UCSD-AML1 (cell line): ENCODE results near the gene INSYN2B.
"Not testable (repeated sequence)": the region's sequence is repeated elsewhere in the genome, so short reads cannot be mapped to it uniquely, and the experiment has no call there.

Experiments used
- DNase-seq: peaks from one replicate; lab custom pipeline; 2025; ENCODE audit not compliant: unreplicated experiment; lab: John Stamatoyannopoulos, UW

Gene INSYN2B

GRCh38 chr5:169860585-169860984, 119.7 kb downstream of the INSYN2B start:
- DNase-seq = no peak

- no peak for DNase-seq
Observed at GRCh38 chr5:169856571-169856970, 123.7 kb downstream of the INSYN2B start.

- no peak for DNase-seq
Observed at GRCh38 chr5:169851321-169851850, 128.9 kb downstream of the INSYN2B start.

- DNase-seq = no peak
Observed at GRCh38 chr5:169850409-169850808, 129.9 kb downstream of the INSYN2B start.

DNA sequence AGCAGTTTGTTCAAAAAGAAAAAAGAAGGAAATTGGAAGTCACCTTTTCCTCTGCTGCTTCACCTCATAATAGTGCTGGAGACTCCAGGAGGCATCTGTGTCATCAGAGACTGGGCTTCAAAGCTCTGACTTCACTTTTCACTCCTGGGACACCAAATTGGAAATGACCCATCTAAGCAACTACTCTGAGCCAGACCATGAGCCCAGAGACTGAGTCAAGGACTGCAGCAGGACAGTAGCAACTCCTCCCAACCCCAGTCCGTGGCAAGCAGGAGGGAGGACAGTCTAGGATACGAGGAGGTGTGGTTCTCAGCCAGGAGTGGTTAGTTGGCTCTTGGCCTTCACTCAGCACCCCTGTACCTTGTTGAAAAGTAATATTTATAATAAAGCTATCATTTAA, 131.5 kb downstream of the INSYN2B start:
- no peak for DNase-seq

DNA sequence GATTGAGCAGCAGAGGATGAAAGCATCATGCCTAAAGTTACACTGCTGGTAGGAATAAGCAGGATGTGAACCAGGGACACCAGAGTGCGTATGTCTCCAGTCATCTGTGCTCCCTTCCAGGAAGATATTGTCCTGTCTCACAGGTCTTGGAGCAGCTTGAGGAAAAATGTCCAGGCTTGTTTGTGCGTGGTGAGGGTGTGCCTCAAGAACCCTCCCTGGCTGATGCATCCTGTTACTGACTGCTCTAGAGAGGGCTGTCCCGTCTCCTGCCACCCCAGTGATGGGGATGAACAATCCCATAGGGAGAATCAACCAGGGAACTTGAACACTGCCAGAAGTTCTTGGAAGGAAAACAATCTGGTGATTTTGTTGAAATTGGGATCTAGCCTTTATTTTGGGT, 132.0 kb downstream of the INSYN2B start:
- DNase-seq = no peak

DNA sequence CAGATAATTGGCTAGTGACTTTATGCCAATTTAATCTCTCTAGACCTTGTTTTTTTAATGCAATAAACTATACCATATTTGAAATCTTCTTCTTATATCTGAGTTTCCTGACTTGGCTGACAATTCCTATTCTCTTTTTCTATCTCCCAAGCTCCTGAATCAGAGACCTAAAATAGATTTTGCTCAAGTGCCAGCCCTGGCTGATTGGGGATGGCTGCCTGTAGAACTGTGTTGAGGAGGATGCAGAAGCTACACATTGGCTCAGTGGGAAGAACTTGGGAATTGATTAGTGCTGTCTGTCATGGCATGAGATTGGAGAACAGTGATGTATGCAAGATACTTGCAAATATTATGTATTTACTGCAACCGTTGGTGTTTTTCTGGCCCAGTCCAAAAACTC, 132.8 kb downstream of the INSYN2B start:
- DNase-seq = no peak

GRCh38 chr5:169842699-169843098, 137.6 kb downstream of the INSYN2B start:
- DNase-seq = no peak

DNA sequence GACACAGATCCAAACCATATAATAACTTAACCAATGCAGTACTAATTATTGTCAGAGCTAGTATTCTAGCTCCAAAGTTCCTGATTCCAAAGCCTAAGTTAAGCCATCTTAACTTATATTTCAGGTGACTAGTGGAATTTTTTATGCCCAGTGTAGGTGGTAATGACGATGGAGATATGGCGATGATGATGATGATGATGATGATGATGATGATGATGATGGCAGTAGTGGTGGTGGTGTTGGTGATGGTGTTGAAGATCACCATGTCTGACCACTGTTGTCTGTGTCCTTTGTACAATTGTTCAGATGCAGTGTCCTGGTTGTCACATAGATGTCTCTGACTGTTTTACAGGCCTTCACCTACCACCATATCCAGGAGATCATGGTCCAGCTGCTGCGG, 139.9 kb downstream of the INSYN2B start:
- DNase-seq = no peak

- no peak for DNase-seq
Observed at GRCh38 chr5:169838688-169839087, 141.6 kb downstream of the INSYN2B start.

DNA sequence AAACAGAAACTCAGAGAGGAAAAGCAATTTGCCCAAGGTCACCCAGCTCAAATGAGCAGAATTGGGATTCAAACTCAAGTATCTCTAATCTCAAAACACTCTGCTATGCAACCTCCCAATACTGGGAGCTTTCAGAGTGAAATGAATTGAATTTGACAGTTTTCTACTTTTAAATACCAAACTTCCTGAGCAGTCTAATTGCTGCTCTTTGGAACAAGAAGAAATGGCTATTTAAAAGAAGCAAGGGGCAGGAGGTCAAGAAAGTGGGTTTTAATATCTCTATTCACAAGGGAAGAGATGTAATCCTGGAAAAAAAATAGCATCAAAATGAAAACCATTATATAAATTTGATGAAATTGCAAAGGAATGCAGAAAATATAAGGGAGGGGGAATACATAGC, 142.6 kb downstream of the INSYN2B start:
- no peak for DNase-seq

GRCh38 chr5:169836835-169837536, 143.3 kb downstream of the INSYN2B start:
- no peak for DNase-seq

- not testable (repeated sequence) for DNase-seq
Observed at GRCh38 chr5:169834540-169834939, 145.8 kb downstream of the INSYN2B start.

DNA sequence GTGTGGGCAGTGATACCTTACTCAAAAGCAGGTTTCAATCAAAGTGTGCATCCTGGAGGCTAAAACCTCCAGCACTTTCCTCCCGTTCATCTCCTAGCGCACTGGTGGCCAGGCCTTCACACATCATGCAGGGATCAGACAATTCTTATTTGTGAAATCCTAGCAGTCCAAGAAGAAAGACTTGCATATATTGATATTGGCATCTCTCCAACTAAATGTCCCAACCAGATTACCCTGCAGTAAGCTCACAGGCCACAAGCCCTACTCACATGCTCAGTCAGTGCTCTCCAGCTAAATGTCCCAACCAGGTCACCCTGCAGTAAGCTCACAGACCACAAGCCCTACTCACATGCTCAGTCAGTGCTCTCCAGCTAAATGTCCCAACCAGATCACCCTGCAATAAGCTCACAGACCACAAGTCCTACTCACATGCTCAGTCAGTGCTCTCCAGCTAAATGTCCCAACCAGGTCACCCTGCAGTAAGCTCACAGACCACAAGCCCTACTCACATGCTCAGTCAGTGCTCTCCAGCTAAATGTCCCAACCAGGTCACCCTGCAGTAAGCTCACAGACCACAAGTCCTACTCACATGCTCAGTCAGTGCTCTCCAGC, 146.5 kb downstream of the INSYN2B start:
- DNase-seq = not testable (repeated sequence)

DNA sequence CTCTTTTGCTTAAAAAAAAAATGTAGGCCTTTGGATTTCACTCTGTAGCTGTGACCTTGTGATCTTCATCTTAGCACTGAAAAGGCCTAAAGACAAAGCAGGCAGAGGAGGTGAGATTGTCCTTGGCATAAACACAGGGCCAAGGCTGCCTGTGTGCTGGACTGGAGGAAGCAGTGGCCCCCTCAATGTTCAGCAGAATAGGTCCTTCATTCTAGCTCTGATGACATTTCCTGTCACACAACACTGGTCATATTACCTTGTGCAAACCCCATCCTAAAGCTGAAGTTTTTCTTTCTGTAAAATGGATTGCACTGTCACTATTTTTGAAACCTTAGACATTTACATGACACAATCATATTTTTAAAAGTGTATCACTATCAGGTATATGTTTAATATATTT, 147.4 kb downstream of the INSYN2B start:
- DNase-seq = no peak

DNA sequence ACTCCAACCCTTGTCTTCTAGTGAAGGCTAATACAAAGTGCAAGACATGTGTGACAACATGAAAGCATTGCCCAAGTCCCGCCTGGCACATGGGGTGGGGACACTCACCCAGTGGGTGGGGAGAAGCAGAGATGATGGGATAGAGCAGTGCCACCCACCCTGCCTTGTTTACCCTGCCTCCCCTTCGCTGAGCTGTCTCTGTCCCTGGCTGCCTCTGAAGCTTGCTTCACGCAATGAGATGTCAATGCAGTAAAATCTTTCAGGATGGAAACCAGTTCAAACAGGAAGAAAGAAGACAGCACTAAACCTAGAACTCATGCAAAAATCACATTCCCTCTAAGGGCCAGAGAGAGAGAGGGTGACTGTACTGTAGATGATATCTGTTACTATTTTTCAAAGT, 148.0 kb downstream of the INSYN2B start:
- DNase-seq = no peak

DNA sequence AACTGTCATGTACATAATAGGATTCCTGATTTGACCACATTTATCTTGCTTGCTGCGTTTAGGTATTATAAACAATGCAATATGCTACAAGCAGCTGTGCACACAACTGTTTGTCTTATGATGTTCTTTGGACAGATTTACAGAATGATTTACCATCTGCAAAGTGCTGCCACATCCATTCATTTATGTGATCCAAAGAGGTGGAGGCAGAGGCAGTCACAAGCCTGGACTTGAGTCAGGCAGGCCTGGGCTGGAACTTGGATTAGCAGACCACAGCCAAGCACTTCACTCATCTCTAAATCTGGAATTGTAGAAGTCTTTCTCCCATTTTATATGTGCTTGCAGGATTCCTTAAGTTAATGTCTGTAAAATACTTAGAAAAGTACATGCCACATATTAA, 149.0 kb downstream of the INSYN2B start:
- no peak for DNase-seq

- no peak for DNase-seq
Observed at GRCh38 chr5:169828385-169828784, 151.9 kb downstream of the INSYN2B start.

DNA sequence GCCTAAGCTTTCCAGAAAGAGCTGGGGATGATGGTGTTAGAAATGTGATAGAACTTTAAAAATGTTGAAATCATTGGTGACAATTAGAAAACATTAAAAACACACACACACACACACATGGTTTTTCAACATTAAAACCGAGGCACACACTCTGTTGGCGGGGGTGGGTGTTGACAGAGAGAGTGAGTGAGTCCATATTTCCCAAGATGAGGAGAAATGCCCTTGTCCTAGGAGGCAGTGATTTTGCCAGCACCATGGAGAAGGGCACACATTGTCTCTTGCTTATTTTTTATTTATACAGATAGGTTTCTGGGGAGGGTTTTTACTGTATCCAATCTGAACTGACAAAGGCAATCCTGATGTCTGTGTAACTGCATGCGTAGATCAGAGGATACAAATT, 152.5 kb downstream of the INSYN2B start:
- DNase-seq = no peak

DNA sequence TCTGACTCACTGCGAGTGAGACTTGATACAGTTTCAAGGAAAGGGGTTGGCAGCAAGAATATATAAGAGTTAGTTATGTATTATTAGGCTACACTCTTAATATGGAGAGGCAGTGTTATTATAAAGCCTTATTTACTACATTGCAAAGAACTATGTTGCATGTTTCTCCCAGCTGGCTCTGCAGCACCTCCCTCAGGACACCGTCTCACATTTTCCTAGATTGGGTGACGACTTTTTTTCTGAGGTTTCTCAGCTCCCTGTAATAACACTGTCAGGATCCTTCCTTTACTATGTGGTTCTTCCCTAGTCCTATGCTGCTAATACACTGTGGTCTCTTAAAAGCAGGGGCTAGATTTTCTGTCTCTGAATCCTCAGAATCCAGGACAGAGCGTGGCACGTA, 153.7 kb downstream of the INSYN2B start:
- no peak for DNase-seq

- no peak for DNase-seq
Observed at GRCh38 chr5:169817031-169817430, 163.3 kb downstream of the INSYN2B start.

GRCh38 chr5:169814522-169814921, 165.8 kb downstream of the INSYN2B start:
- no peak for DNase-seq
